Right atrium auricular region (tissue), 2 donors: ENCODE data around the gene RPL29. TPM values are rescaled to one million over a fixed set of nuclear protein-coding genes. Genes with fewer than 3 reads are reported as not detected.

Source experiments
- DNase-seq: peaks from one replicate; pipeline ENCODE4 v3.0.0-alpha.2; 2019; ENCODE audit warnings: low spot score
- H3K27ac ChIP-seq, 2 donors: fragments of 200-600 bp; sonication (generic); 1 replicate in 1 of 2; 2 replicates in 1 of 2; pipeline ENCODE4 v1.5.1; 2016 to 2019
- H3K27me3 ChIP-seq, 2 donors: fragments of 200-600 bp; sonication (generic); one replicate each; pipeline versions ENCODE4 v1.5.1 to v1.6.0; 2017 to 2019
- H3K36me3 ChIP-seq: fragments of 200-600 bp; sonication (generic); one replicate; pipeline ENCODE4 v1.5.1; 2016
- H3K4me1 ChIP-seq, 2 donors: fragments of 200-600 bp; sonication (generic); one replicate each; pipeline versions ENCODE4 v1.5.1 to v1.6.0; 2017 to 2019
- H3K4me3 ChIP-seq, 2 donors: fragments of 200-600 bp; sonication (generic); 1 replicate in 1 of 2; 2 replicates in 1 of 2; pipeline ENCODE4 v1.5.1; 2017 to 2019; ENCODE audit warnings: mild to moderate bottlenecking in 1 of 2, moderate library complexity in 1 of 2
- H3K9me3 ChIP-seq, 2 donors: fragments of 200-600 bp; sonication (generic); one replicate each; pipeline ENCODE4 v1.5.1; 2019
- CTCF ChIP-seq, 2 donors: fragments of 200-600 bp; sonication (generic); IDR thresholded peaks; one replicate each; pipeline ENCODE4 v1.5.1; 2019; ENCODE audit warnings: antibody characterized with exemption in 2 of 2
- total RNA-seq, 2 donors: library from RNA; depleted of rRNA; stranded (reverse); fragments of >200 nt; gene quantifications; one replicate each; pipeline ENCODE4 v1.1.0, GENCODE V29; 2016

Gene RPL29
- total RNA-seq, 2 donors from 2014 or later, result 658 to 1,017 TPM

GRCh38 chr3:51950899-51951298, 44.8 kb downstream of the RPL29 start:
- Histone ChIP-seq H3K4me3 (no peak overlapping the region), H3K4me1 (peaks cover 0 to 11% of the 10 kb centered on the region in 2 donors), H3K9me3 (no peaks in the 10 kb centered on the region), H3K27ac (no peak overlapping the region), H3K36me3 (no peaks in the 10 kb centered on the region), H3K27me3 (no peaks in the 10 kb centered on the region)
- no peak for TF ChIP-seq CTCF (IDR thresholded peaks at IDR 0.05)
- no peak for DNase-seq

GRCh38 chr3:51949121-51949520, 46.6 kb downstream of the RPL29 start:
- no peak for DNase-seq
- H3K36me3 ChIP-seq, result no peaks in the 10 kb centered on the region

GRCh38 chr3:51948016-51948580, 47.6 kb downstream of the RPL29 start:
- Histone ChIP-seq H3K4me3 (no peak overlapping the region), H3K27ac (no peak overlapping the region), H3K4me1 (peaks cover 0 to 5% of the 10 kb centered on the region in 2 donors), H3K27me3 (no peaks in the 10 kb centered on the region), H3K9me3 (no peaks in the 10 kb centered on the region), H3K36me3 (no peaks in the 10 kb centered on the region)
- TF ChIP-seq CTCF (IDR thresholded peaks at IDR 0.05), result no peak
- no peak for DNase-seq

More at GRCh38 chr3:51949121-51949520, 46.6 kb downstream of the RPL29 start:
- Histone ChIP-seq H3K27me3 (no peaks in the 10 kb centered on the region), H3K4me1 (no peaks in the 10 kb centered on the region), H3K4me3 (no peak overlapping the region), H3K27ac (no peak overlapping the region), H3K9me3 (no peaks in the 10 kb centered on the region)
- no peak for TF ChIP-seq CTCF (IDR thresholded peaks at IDR 0.05)

GRCh38 chr3:51947215-51947900, 48.3 kb downstream of the RPL29 start:
- no peak overlapping the region for H3K4me3 ChIP-seq
- H3K36me3 ChIP-seq, result no peaks in the 10 kb centered on the region
- H3K27me3 ChIP-seq, result no peaks in the 10 kb centered on the region
- DNase-seq, result no peak
- H3K4me1 ChIP-seq, result peaks cover 0 to 13% of the 10 kb centered on the region in 2 donors
- no peak overlapping the region for H3K27ac ChIP-seq
- H3K9me3 ChIP-seq, result no peaks in the 10 kb centered on the region
- no peak for TF ChIP-seq CTCF (IDR thresholded peaks at IDR 0.05)

GRCh38 chr3:51946796-51947195, 48.9 kb downstream of the RPL29 start:
- no peak for TF ChIP-seq CTCF (IDR thresholded peaks at IDR 0.05)
- no peaks in the 10 kb centered on the region for H3K36me3 ChIP-seq
- no peak for DNase-seq
- H3K27me3 ChIP-seq, result no peaks in the 10 kb centered on the region
- peaks cover 0 to 14% of the 10 kb centered on the region in 2 donors for H3K4me1 ChIP-seq
- no peak overlapping the region for H3K4me3 ChIP-seq
- no peak overlapping the region for H3K27ac ChIP-seq
- no peaks in the 10 kb centered on the region for H3K9me3 ChIP-seq
